ENCODE measurements around the gene HTR6.

HTR6 gene

GRCh38 chr1:19657511-19657910, 7.2 kb upstream of the HTR6 start:
- no peak for DNase-seq

- DNase-seq: no peak
Measured at GRCh38 chr1:19658186-19658585, 6.5 kb upstream of the HTR6 start.

GRCh38 chr1:19661721-19662228, 2.9 kb upstream of the HTR6 start:
- DNase-seq: no peak

- no peak for DNase-seq
Measured at GRCh38 chr1:19662313-19662712, 2.4 kb upstream of the HTR6 start.

- no peak for DNase-seq
Measured at GRCh38 chr1:19665186-19665495, 466 bp downstream of the HTR6 start.

- DNase-seq: no peak
Measured at GRCh38 chr1:19665496-19666465, 1.1 kb downstream of the HTR6 start.

GRCh38 chr1:19668888-19669287, 4.2 kb downstream of the HTR6 start:
- DNase-seq: no peak

- no peak for DNase-seq
Measured at GRCh38 chr1:19670787-19671186, 6.1 kb downstream of the HTR6 start.

- no peak for DNase-seq
Measured at GRCh38 chr1:19672237-19672636, 7.6 kb downstream of the HTR6 start.

GRCh38 chr1:19675797-19676196, 11.1 kb downstream of the HTR6 start:
- DNase-seq: no peak

GRCh38 chr1:19676438-19676922, 11.8 kb downstream of the HTR6 start:
- DNase-seq: peak; percentile 78

- no peak for DNase-seq
Measured at GRCh38 chr1:19678493-19678892, 13.8 kb downstream of the HTR6 start.

GRCh38 chr1:19678931-19679453, 14.3 kb downstream of the HTR6 start:
- no peak for DNase-seq

- DNase-seq: no peak
Measured at GRCh38 chr1:19679691-19680090, 15.0 kb downstream of the HTR6 start.

- no peak for DNase-seq
Measured at GRCh38 chr1:19680644-19681043, 16.0 kb downstream of the HTR6 start.

GRCh38 chr1:19682257-19682656, 17.6 kb downstream of the HTR6 start:
- no peak for DNase-seq

GRCh38 chr1:19682901-19683300, 18.2 kb downstream of the HTR6 start:
- no peak for DNase-seq

GRCh38 chr1:19683351-19683750, 18.7 kb downstream of the HTR6 start:
- no peak for DNase-seq

- no peak for DNase-seq
Measured at GRCh38 chr1:19684677-19685076, 20.0 kb downstream of the HTR6 start.

- DNase-seq: no peak
Measured at GRCh38 chr1:19685994-19686393, 21.3 kb downstream of the HTR6 start.

- DNase-seq: no peak
Measured at GRCh38 chr1:19687414-19687813, 22.7 kb downstream of the HTR6 start.

- DNase-seq: no peak
Measured at GRCh38 chr1:19688041-19688842, 23.6 kb downstream of the HTR6 start.

GRCh38 chr1:19689085-19689757, 24.5 kb downstream of the HTR6 start:
- DNase-seq: no peak

Data from right hindlimb (tissue), 1 donor.